Mammary epithelial cell (primary cell): ENCODE measurements around the gene RPL5.

Source experiments
- EZH2 ChIP-seq: IDR thresholded peaks from 2 replicates; pipeline ENCODE4 v1.6.1; 2012; ENCODE audit warnings: low read length, inconsistent platforms, borderline replicate concordance
- TF ChIP-seq, protein P1 (sequence below), 2 donors: IDR thresholded peaks in 1 of 2; conservative IDR thresholded peaks in 1 of 2; 2 replicates each; pipeline ENCODE4 v1.5.1; 2011 to 2012; ENCODE audit warnings: inconsistent platforms in 2 of 2, low read length in 2 of 2, mild to moderate bottlenecking in 2 of 2, control low read depth in 1 of 2, low read depth in 1 of 2; ENCODE audit not compliant: insufficient read depth in 1 of 2; ENCODE audit errors: extremely low read depth in 1 of 2

DNA sequence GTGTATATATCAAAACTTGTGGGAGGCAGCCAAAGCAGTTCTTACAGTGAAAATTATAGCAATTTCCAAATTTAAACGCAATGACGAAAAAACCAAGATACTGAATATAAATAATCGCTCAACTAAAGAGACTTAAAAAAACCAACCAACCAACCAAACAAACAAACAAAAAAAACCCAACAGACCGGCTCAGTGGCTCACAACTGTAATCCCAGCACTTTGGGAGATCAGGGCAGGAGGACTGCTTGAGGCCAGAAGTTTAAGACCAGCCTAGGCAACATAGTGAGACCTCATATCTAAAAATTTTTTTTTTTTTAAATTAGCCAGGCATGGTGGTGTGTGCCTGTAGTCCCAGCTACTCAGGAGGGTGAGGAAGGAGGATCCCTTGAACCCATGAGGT, 23.4 kb downstream of the RPL5 start:
- TF ChIP-seq, protein P1, sequence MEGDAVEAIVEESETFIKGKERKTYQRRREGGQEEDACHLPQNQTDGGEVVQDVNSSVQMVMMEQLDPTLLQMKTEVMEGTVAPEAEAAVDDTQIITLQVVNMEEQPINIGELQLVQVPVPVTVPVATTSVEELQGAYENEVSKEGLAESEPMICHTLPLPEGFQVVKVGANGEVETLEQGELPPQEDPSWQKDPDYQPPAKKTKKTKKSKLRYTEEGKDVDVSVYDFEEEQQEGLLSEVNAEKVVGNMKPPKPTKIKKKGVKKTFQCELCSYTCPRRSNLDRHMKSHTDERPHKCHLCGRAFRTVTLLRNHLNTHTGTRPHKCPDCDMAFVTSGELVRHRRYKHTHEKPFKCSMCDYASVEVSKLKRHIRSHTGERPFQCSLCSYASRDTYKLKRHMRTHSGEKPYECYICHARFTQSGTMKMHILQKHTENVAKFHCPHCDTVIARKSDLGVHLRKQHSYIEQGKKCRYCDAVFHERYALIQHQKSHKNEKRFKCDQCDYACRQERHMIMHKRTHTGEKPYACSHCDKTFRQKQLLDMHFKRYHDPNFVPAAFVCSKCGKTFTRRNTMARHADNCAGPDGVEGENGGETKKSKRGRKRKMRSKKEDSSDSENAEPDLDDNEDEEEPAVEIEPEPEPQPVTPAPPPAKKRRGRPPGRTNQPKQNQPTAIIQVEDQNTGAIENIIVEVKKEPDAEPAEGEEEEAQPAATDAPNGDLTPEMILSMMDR (conservative IDR thresholded peaks at IDR 0.05 in 1 of 2, IDR thresholded peaks at IDR 0.05 in 1 of 2; ENCODE audit: extremely low read depth in 1 of 2, insufficient read depth in 1 of 2, low read depth in 1 of 2, low read length in 2 of 2): no peak
- no peak for TF ChIP-seq EZH2
